Ureter (tissue), 1 donor: Measurements from ENCODE around the gene PRAMEF8. TPM values are rescaled to one million over a fixed set of nuclear protein-coding genes. Genes with fewer than 3 reads are reported as not detected.

Experiments used
- total RNA-seq: library from RNA; stranded (reverse); gene quantifications from one replicate; pipeline ENCODE4 v1.2.4, GENCODE V29; 2023
- donor health status: DM: yes; HTN: yes; CAD: no.

PRAMEF8 gene
- total RNA-seq, 1 donor from 2014 or later = not detected

Other genes starting within 250 kb of the PRAMEF8 start
- not detected for gene PRAMEF27, start 228.6 kb downstream of the PRAMEF8 start, total RNA-seq
- not detected for gene HNRNPCL3, start 224.4 kb downstream of the PRAMEF8 start, total RNA-seq
- gene PRAMEF25, start 214.4 kb downstream of the PRAMEF8 start, total RNA-seq = not detected
- not detected for gene HNRNPCL2, start 168.3 kb downstream of the PRAMEF8 start, total RNA-seq
- gene PRAMEF26, start 129.1 kb downstream of the PRAMEF8 start, total RNA-seq = not detected
- gene HNRNPCL4, start 119.5 kb downstream of the PRAMEF8 start, total RNA-seq = not detected
- gene PRAMEF9, start 113.3 kb downstream of the PRAMEF8 start, total RNA-seq = not detected
- not detected for gene PRAMEF13, start 83.7 kb downstream of the PRAMEF8 start, total RNA-seq
- gene PRAMEF18, start 59.0 kb downstream of the PRAMEF8 start, total RNA-seq = not detected
- not detected for gene PRAMEF5, start 30.9 kb downstream of the PRAMEF8 start, total RNA-seq
- gene PRAMEF33, start 18.4 kb upstream of the PRAMEF8 start, total RNA-seq = not detected
- gene PRAMEF15, start 30.4 kb upstream of the PRAMEF8 start, total RNA-seq = not detected
- gene PRAMEF14, start 62.0 kb upstream of the PRAMEF8 start, total RNA-seq = not detected
- gene PRAMEF19, start 86.8 kb upstream of the PRAMEF8 start, total RNA-seq = not detected
- gene PRAMEF17, start 104.5 kb upstream of the PRAMEF8 start, total RNA-seq = not detected
- not detected for gene PRAMEF20, start 125.3 kb upstream of the PRAMEF8 start, total RNA-seq
- not detected for gene LRRC38, start 228.9 kb upstream of the PRAMEF8 start, total RNA-seq